Ascending aorta (tissue), 2 donors: ENCODE measurements around the gene FBLN1. TPM values are rescaled to one million over a fixed set of nuclear protein-coding genes. Genes with fewer than 3 reads are reported as not detected.
"Not testable (repeated sequence)": the region's sequence is repeated elsewhere in the genome, so short reads cannot be mapped to it uniquely, and the experiment has no call there.

ENCODE experiments used
- DNase-seq, 2 donors: peaks; one replicate each; pipeline ENCODE4 v3.0.0-alpha.2; 2019; ENCODE audit warnings: low spot score in 2 of 2
- H3K27ac ChIP-seq, 2 donors: fragments of 200-600 bp; sonication (generic); one replicate each; pipeline ENCODE4 v1.5.1; 2016 to 2017; ENCODE audit warnings: mild to moderate bottlenecking in 1 of 2
- H3K27me3 ChIP-seq: fragments of 200-600 bp; sonication (generic); one replicate; pipeline ENCODE4 v1.5.1; 2017
- H3K36me3 ChIP-seq, 2 donors: fragments of 200-600 bp; sonication (generic); one replicate each; pipeline ENCODE4 v1.5.1; 2016
- H3K4me1 ChIP-seq, 2 donors: fragments of 200-600 bp; sonication (generic); one replicate each; pipeline ENCODE4 v1.5.1; 2016 to 2017; ENCODE audit warnings: mild to moderate bottlenecking in 1 of 2
- H3K4me3 ChIP-seq, 2 donors: fragments of 200-600 bp; sonication (generic); one replicate each; pipeline ENCODE4 v1.5.1; 2016 to 2017; ENCODE audit warnings: mild to moderate bottlenecking in 1 of 2
- H3K9me3 ChIP-seq, 2 donors: fragments of 200-600 bp; sonication (generic); one replicate each; pipeline ENCODE4 v1.5.1; 2016
- intact Hi-C: fragments of 100-400 bp; cut with DNase I; formaldehyde crosslinking; loops from one replicate; pipeline ENCODE4 v1.15.1; 2023
- total RNA-seq: library from RNA; depleted of rRNA; stranded (reverse); fragments of >200 nt; gene quantifications from one replicate; pipeline ENCODE4 v1.1.0, GENCODE V29; 2016
- TF ChIP-seq, protein P1 (sequence below), 3 experiments: fragments of 200-600 bp in 2 of 3; fragments of 450-650 bp in 1 of 3; sonication (generic) in 2 of 3; IDR thresholded peaks; one replicate each; pipeline ENCODE4 v1.5.1; 2016 to 2019; ENCODE audit warnings: antibody characterized with exemption in 3 of 3, mild to moderate bottlenecking in 1 of 3, moderate library complexity in 1 of 3

Gene FBLN1
- total RNA-seq, 1 donor from 2014 or later, result 580 TPM

DNA sequence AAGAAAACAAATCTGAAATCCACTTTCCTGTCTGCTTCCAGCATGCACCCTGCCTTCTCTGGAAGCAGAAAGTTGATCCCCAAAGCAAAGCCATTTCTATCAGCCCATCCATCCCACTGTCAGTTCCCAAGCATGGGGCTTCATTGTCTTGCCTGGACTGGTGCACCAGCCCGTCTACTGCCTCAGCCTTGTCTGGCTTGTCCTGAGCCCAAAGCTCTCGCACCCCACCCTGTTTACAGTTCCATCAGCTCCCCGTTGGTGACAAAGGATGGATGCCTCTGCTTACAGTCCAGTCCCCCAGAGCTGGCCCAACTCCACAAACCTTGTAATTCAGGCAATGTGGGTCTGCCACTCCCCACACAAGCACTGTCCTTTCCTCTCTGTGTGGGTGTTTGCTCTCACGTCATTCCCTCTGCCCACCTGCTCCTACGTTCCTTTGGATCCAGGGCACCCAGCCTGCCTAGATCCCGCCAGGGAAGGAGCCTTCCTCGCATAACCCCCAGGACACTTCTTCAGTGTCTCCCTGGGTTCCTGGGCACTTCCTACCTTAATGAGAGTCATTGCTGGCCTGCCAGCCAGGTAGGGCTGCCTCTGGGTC lies 38.8 kb downstream of the FBLN1 start:
- Histone ChIP-seq H3K27me3 (no peaks in the 10 kb centered on the region), H3K4me1 (peaks cover 4 to 33% of the 10 kb centered on the region in 2 donors), H3K27ac (no peak overlapping the region), H3K36me3 (peaks cover 16 to 21% of the 10 kb centered on the region in 2 donors), H3K9me3 (no peaks in the 10 kb centered on the region), H3K4me3 (no peak overlapping the region)
- DNase-seq, result no peak
- intact Hi-C loops, result no loop called here
- TF ChIP-seq, protein P1, sequence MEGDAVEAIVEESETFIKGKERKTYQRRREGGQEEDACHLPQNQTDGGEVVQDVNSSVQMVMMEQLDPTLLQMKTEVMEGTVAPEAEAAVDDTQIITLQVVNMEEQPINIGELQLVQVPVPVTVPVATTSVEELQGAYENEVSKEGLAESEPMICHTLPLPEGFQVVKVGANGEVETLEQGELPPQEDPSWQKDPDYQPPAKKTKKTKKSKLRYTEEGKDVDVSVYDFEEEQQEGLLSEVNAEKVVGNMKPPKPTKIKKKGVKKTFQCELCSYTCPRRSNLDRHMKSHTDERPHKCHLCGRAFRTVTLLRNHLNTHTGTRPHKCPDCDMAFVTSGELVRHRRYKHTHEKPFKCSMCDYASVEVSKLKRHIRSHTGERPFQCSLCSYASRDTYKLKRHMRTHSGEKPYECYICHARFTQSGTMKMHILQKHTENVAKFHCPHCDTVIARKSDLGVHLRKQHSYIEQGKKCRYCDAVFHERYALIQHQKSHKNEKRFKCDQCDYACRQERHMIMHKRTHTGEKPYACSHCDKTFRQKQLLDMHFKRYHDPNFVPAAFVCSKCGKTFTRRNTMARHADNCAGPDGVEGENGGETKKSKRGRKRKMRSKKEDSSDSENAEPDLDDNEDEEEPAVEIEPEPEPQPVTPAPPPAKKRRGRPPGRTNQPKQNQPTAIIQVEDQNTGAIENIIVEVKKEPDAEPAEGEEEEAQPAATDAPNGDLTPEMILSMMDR (IDR thresholded peaks at IDR 0.05), result no peak

DNA sequence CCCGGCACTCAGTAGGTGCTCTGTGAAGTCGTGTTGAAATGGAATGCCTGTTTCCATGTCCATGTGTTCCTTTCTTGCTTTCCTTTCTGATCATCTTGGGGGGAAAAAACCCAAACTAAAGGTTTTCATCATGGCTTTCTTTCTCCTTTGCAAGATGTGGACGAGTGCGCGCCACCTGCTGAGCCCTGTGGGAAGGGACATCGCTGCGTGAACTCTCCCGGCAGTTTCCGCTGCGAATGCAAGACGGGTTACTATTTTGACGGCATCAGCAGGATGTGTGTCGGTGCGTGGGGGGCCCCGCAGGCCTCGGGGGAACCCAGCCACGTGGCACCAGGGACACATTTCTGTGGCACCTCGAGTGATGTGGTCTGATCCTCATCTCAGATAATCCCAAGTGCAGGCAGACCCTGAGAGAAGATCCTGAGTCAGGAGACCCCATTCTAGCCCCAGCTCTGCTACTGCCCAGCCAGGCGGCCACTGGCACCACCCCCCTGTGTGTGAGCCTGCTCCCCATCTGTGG lies 39.4 kb downstream of the FBLN1 start:
- peaks cover 4 to 29% of the 10 kb centered on the region in 2 donors for H3K4me1 ChIP-seq
- H3K4me3 ChIP-seq, result no peak overlapping the region
- H3K9me3 ChIP-seq, result no peaks in the 10 kb centered on the region
- H3K27me3 ChIP-seq, result no peaks in the 10 kb centered on the region
- TF ChIP-seq, protein P1 (IDR thresholded peaks at IDR 0.05), result no peak
- no peak for DNase-seq
- peak overlapping the region in 1 of 2 donors; percentile 12 for H3K27ac ChIP-seq
- peaks cover 16 to 21% of the 10 kb centered on the region in 2 donors for H3K36me3 ChIP-seq
- intact Hi-C loops, result no loop called here

DNA sequence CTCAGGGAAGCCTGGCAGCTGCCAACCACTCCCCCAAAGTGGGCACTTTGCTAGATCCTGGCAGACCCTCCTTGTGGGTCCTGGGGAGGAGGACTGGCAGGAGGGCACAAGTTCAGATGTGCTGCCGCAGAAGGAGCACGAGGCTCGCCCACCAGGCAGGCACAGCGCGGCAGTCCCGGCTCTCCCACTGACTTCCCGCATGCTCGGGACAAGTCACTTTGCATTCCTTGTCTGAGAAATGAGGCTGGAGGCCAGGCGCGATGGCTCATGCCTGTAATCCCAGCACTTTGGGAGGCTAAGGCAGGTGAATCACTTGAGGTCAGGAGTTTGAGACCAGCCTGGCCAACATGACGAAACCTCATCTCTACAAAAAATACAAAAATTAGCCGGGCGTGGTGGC lies 40.1 kb downstream of the FBLN1 start:
- H3K27me3 ChIP-seq, intact Hi-C loops, DNase-seq, H3K4me3 ChIP-seq, H3K9me3 ChIP-seq: not testable (repeated sequence)
- Histone ChIP-seq H3K36me3 (peaks cover 16 to 21% of the 10 kb centered on the region in 2 donors), H3K27ac (peak overlapping the region; percentile 12 to 65), H3K4me1 (peaks cover 4 to 23% of the 10 kb centered on the region in 2 donors)

DNA sequence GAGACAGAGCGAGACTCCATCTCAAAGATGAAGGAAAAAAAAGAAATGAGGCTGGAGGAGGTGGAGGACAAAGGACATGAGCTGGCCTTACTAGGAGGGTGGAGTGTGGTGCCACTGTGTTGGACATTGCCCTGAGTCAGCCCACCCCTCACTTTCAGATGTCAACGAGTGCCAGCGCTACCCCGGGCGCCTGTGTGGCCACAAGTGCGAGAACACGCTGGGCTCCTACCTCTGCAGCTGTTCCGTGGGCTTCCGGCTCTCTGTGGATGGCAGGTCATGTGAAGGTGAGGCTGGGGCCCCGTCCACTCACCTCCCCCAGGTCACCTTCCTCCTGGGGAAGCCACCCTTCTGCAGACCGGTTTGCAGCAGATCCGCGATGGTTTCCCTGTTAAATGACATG lies 40.6 kb downstream of the FBLN1 start:
- Histone ChIP-seq H3K27ac (peak overlapping the region; percentile 12 to 65), H3K4me1 (peaks cover 5 to 23% of the 10 kb centered on the region in 2 donors), H3K4me3 (no peak overlapping the region), H3K27me3 (no peaks in the 10 kb centered on the region), H3K36me3 (peaks cover 16 to 21% of the 10 kb centered on the region in 2 donors), H3K9me3 (no peaks in the 10 kb centered on the region)
- TF ChIP-seq, protein P1 (IDR thresholded peaks at IDR 0.05), result no peak
- no peak for DNase-seq
- intact Hi-C loops, result no loop called here

DNA sequence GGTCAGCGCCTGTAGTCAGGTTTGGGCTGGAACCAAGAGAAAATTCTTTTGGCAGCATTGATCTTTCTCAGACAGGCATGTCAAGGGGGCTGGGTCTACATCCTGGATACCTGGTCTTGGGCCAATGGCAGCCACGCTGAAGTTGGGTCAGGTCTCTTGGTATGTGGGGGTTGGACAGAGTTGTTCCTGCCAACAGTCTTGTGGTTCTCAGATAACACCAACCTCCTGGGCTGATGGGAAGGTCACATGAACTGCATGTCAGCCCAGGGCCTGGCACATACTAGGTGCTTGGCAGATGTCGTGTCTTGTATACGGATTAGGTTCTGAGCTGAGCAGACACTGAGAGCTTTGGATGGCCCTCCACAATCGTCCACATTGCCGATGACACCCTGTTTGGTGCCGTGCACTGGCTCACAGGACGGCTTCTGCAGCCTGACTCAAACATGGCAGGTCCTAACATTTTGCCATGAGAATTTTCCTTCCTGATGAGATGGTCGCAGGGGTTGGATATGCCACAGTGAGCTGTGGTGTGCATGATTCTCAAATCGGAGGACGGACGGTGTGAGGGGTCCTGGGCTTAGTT lies 42.0 kb downstream of the FBLN1 start:
- intact Hi-C loops, result no loop called here
- Histone ChIP-seq H3K36me3 (peaks cover 16 to 21% of the 10 kb centered on the region in 2 donors), H3K9me3 (no peaks in the 10 kb centered on the region), H3K4me1 (peaks cover 9 to 28% of the 10 kb centered on the region in 2 donors), H3K4me3 (no peak overlapping the region), H3K27me3 (no peaks in the 10 kb centered on the region), H3K27ac (peak overlapping the region; percentile 65 to 66)
- TF ChIP-seq, protein P1 (IDR thresholded peaks at IDR 0.05), result no peak
- DNase-seq, result peak in 1 of 2 donors; percentile 75

DNA sequence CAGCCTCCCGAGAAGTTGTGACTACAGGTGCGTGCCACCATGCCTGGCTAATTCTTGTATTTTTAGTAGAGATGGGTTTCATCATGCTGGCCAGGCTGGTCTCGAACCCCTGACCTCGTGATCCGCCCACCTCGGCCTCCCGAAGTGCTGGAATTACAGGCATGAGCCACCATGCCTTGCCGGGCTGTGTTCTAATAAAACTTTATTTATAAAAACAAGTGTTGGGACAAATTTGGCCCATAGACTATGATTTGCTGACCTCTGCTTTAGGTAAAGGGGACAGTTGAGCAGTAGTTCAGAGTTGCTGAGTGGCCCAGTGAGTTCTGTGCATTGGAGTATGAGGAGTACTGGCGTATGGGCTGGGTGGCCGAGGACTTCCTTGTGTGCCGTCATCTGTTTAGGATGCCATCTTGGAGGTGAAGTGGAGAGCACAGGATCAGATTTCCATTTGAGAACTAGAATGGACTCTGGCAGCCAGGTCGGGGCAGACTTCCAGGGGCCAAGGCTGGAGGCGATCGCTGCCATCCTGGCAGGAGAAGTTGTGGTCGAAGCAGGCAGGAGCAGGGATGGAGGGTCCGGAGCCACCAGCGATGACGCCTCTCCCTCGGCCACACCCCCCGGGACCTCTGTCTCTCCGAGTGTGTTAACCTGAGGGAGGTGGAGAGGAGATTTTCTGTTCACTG lies 43.8 kb downstream of the FBLN1 start:
- Histone ChIP-seq H3K4me3 (no peak overlapping the region), H3K9me3 (no peaks in the 10 kb centered on the region), H3K27me3 (no peaks in the 10 kb centered on the region), H3K4me1 (peaks cover 17 to 45% of the 10 kb centered on the region in 2 donors), H3K36me3 (peaks cover 14 to 16% of the 10 kb centered on the region in 2 donors), H3K27ac (peak overlapping the region; percentile 27 to 50)
- no peak for DNase-seq
- TF ChIP-seq, protein P1 (IDR thresholded peaks at IDR 0.05), result no peak
- intact Hi-C loops, result no loop called here
